HUES48 (cell line): Measurements from ENCODE around the gene GRIFIN.

Experiments used
- H3K27ac ChIP-seq: one replicate; pipeline ENCODE4 v1.7.0; 2013; ENCODE audit warnings: low read depth, low read length, inconsistent platforms
- H3K27me3 ChIP-seq: 2 replicates; pipeline ENCODE4 v1.6.1; 2013; ENCODE audit warnings: mild to moderate bottlenecking, low read length; ENCODE audit not compliant: control insufficient read depth, insufficient read depth
- H3K36me3 ChIP-seq: 2 replicates; pipeline ENCODE4 v1.6.1; 2013; ENCODE audit warnings: low read length; ENCODE audit not compliant: control insufficient read depth, insufficient read depth
- H3K4me1 ChIP-seq: 2 replicates; pipeline ENCODE4 v1.6.1; 2013; ENCODE audit warnings: mild to moderate bottlenecking, low read length; ENCODE audit not compliant: control insufficient read depth, insufficient read depth
- H3K4me3 ChIP-seq: 2 replicates; pipeline ENCODE4 v1.5.1; 2013; ENCODE audit warnings: mild to moderate bottlenecking, low read depth, low read length
- H3K9ac ChIP-seq: 2 replicates; pipeline ENCODE4 v1.6.1; 2013; ENCODE audit warnings: mild to moderate bottlenecking, low read depth, low read length, moderate library complexity
- H3K9me3 ChIP-seq: 2 replicates; pipeline ENCODE4 v1.6.1; 2013; ENCODE audit warnings: low read length; ENCODE audit not compliant: control insufficient read depth, insufficient read depth

The GRIFIN gene

DNA sequence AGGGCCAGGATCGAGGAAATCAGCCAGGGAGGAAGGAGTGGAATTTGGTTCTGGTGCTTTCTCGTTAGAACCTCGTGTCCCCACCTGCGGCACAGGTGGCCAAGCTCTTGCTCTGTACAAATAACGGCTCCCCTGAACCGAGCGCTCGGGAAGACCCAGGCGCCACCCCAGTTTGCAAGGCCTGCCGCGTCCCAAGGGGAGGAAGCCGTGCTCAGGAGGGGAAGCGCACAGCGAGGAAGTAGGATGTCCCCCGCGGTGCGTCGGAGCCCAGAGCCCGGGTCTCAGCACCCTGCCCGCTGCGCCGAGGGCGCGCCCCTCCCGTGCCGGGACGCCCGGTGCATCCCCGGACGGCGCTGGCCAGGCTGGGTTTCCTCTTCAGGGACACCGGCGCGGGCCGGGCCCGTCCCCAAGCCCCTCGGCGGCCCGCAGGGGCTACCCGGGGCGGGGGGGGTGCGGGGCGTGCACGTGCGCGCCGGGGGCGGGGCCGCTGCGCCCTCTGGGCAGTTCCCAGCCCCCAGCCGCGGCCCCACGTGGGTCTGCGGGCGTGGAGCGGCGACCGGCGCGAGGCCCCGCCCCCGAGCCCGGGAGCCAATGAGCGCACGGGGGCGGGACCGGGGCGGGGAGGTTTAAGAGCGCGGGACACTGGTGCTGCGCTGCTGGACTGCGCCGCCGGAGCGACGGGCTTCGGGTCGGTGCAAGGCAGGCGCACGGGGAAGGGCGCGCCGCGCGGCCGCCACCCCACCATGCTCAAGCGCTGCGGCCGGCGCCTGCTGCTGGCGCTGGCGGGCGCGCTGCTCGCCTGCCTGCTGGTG lies 43.1 kb upstream of the GRIFIN start, which contains the start of gene LFNG:
TSS of gene LFNG (plus strand) at position 656 of the 812 bp plus-strand sequence. CDS start at position 744, 88 bp downstream.
- H3K27me3 ChIP-seq: peaks cover 38% of the 10 kb centered on the region
- no peaks in the 10 kb centered on the region for H3K9me3 ChIP-seq
- peak within 1 kb of the TSS; percentile 69 for H3K4me3 ChIP-seq
- H3K4me1 ChIP-seq: peaks cover 53% of the 10 kb centered on the region
- H3K9ac ChIP-seq: no peak within 1 kb of the TSS
- H3K27ac ChIP-seq: peak within 1 kb of the TSS; percentile 55
- H3K36me3 ChIP-seq: no peaks in the 10 kb centered on the region

DNA sequence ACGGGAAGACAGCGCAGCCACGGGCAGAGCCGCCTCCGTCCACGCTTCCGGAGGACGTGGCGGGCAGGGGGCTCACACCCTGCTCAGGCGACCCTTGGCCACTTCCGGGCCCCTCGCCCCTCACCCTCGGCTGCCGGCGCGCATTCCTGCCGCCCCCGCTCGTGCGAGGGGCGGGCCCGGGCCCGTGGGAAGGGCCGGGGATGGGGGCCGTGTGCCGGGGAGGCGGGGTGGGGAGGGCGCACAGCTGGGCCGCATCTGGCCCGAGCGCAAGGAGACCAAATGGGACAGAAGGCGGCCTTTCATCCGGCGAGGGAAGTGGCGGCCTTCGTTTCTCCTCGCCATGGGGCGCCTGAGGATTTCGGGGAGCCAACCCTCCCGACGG lies 42.5 kb upstream of the GRIFIN start:
- Histone ChIP-seq H3K27me3 (peaks cover 38% of the 10 kb centered on the region), H3K4me3 (peak overlapping the region; percentile 69), H3K36me3 (no peaks in the 10 kb centered on the region), H3K9me3 (no peaks in the 10 kb centered on the region), H3K9ac (no peak overlapping the region), H3K27ac (peak overlapping the region; percentile 55), H3K4me1 (peaks cover 47% of the 10 kb centered on the region)

DNA sequence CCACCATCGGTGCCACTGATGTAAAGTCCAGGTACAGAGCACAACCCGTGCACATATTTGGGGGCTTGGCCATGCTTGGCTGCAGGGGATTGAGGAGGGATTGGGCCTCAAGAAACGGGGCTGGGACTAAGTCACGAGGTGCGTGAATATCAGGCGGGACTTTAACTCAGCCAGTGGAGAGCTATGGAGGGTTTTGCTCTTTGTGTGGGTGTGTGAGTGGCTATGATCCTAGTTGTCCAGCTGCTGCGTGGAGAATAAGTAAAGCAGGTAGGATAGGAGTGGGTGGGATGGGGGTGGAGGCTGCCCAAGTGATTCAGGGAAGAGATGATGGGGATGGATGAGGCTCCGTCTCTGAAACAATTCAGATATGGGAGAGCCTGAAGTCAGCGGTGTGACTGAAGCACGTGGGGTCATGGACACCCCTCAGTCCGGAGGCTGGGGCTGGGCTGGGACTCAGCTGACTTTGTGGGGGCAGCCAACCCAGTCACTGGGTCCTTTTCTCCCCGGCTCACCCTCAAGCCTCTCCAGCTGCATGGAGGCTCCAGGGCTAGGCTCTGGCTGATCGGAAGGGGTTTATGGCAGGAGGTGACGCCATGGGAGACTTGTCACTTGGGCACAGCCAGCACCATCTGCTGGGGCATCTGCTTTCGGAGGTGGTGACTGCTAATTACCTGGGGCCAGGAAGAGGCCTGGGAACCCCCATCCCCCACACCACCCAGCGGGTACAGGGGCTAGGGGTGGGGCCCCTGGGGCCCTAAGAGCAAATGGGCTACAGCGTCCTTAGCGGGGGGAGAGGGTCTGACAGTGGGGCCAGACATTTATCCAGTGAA lies 41.7 kb upstream of the GRIFIN start:
- no peaks in the 10 kb centered on the region for H3K36me3 ChIP-seq
- H3K9me3 ChIP-seq: no peaks in the 10 kb centered on the region
- no peak overlapping the region for H3K9ac ChIP-seq
- H3K27ac ChIP-seq: peak overlapping the region; percentile 55
- H3K4me1 ChIP-seq: peaks cover 38% of the 10 kb centered on the region
- peaks cover 38% of the 10 kb centered on the region for H3K27me3 ChIP-seq
- peak overlapping the region; percentile 69 for H3K4me3 ChIP-seq

DNA sequence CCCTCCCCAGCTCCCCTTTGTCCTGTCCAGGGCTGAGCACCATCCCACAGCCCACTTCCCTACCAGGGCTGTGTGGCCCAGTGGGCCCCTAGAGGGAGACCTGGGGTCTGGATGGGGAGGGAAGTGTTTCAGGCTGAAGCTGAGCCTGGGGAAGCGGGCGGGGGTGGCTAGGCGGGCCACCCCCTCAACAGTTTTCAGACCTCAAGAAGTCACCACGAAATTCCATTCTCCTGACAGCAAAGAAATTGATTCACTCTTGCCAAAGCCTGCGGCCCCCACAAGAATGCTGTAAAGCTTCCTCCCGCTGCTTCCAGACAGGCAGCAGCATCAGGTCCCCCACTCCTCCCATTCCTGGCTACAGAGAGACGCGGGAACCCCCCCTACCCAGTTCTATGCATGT lies 40.8 kb upstream of the GRIFIN start:
- Histone ChIP-seq H3K9me3 (no peaks in the 10 kb centered on the region), H3K4me3 (no peak overlapping the region), H3K27ac (peak overlapping the region; percentile 62), H3K9ac (no peak overlapping the region), H3K27me3 (peaks cover 37% of the 10 kb centered on the region), H3K4me1 (peaks cover 31% of the 10 kb centered on the region), H3K36me3 (no peaks in the 10 kb centered on the region)

DNA sequence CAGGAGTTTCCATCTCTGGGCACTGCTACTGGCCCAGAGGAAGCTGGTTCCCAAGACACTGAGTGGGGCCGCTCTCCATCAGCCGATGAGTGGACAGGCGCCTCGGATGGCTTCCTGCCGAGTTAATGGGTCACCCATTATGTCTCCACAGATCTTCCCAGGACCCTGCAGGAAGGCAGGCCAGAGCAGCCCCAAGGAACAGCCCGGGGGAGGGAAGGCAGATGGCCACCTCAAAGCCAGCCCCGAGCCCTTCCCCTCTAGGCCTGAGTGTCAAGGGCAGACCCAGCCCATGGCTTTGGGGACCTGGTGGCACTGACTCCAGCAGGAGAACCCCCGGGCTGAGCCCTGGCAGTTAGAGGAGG lies 40.0 kb upstream of the GRIFIN start:
- Histone ChIP-seq H3K4me1 (peaks cover 26% of the 10 kb centered on the region), H3K36me3 (no peaks in the 10 kb centered on the region), H3K9ac (no peak overlapping the region), H3K27ac (no peak overlapping the region), H3K9me3 (no peaks in the 10 kb centered on the region), H3K4me3 (no peak overlapping the region), H3K27me3 (peaks cover 31% of the 10 kb centered on the region)

DNA sequence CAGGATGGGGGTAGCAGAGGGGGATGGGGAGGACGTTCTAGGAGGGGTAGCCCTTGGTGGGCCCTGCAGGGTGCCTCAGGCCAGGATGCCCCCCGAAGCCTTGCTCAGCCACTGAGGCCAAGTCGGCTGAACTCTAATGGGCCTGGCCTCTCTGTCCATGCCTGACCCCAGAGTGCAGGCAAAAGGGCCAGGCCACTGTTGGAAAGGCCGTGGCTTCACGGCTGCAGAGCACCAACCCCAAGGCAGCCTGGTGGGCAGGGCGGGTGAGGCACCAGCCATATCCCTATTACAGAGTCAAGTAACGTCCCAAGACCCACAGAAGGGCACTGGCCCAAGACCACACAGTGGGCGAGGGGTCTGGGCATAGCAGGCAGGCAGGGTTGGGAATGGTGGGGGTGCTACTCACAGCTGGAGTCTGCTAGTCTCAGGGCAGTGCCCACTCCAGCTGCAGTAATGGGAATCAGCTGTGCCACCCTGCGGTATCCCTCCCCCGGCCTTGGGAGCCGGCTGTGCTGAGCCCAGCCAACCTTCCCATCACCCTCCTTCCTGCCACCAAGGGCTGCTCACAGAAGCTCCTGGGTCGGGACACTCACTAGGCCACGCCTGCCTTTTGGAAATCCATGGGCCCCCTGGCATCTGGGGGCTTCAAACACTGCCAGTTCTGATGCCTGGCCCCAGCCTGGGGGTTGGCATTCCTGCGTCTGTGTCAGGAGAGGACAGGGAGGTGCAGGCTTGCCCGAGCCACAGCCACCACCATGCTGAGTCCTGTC lies 39.4 kb upstream of the GRIFIN start:
- Histone ChIP-seq H3K36me3 (no peaks in the 10 kb centered on the region), H3K27me3 (peaks cover 29% of the 10 kb centered on the region), H3K9me3 (no peaks in the 10 kb centered on the region), H3K9ac (no peak overlapping the region), H3K27ac (no peak overlapping the region), H3K4me3 (no peak overlapping the region), H3K4me1 (peaks cover 24% of the 10 kb centered on the region)

DNA sequence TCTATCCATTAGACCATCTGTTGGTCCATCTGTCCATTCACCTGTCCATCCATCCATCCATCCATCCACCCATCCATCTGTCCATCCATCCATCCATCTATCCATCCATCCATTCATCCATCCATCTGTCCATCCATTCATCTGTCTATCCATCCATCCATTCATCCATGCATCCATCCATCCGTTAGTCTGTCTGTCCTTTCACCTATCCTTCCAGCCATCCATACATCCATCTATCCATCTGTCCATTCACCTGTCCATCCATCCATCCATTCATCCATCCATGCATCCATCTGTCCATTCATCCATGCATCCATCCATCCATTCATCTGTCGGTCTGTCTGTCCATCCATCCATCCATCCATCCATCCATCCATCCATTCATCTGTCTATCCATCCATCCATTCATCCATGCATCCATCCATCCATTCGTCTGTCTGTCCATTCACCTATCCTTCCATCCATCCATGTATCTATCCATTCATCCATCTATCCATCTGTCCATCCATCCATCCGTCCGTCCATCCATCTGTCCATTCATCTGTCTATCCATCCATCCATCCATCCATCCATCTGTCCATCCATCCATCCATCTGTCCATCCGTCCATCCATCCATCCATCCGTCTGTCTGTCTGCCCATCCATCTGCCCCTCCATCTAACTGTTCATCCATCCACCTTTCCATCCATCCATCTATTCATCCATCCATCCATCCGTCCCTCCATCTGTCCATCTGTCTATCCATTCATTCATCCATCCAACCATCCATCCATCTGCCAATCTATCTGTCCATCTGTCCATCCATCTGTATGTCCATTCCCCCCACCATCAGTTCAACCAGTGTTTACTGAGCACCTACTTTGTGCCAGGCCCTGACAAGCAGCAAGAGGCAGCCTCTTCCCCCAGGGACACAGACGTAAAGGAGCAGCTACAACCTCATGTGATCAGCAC lies 38.5 kb upstream of the GRIFIN start:
- Histone ChIP-seq H3K4me3 (no peak overlapping the region), H3K27me3 (peaks cover 24% of the 10 kb centered on the region), H3K4me1 (peaks cover 21% of the 10 kb centered on the region), H3K9me3 (no peaks in the 10 kb centered on the region), H3K27ac (no peak overlapping the region), H3K36me3 (no peaks in the 10 kb centered on the region), H3K9ac (no peak overlapping the region)

DNA sequence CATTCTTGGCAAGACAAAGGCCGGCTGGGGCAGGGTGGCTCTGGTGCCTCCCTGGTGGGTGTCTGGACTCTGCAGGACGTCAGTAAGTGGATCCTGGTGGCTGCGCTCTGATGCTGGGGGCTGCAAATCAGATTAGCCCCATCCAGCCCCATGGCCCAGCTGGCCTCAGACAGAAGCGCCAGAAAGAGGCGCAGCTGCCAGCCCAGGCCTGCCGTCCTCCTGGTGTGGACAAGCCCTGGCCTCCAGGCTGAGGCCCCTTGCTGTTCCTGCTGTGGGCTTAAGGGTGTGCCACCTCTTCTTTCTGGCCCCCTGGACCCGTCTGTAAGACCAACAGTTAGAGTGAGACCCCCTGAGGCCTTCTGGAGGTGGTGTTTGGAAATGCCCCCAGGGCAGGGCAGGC lies 37.5 kb upstream of the GRIFIN start:
- H3K4me1 ChIP-seq: peaks cover 21% of the 10 kb centered on the region
- no peaks in the 10 kb centered on the region for H3K9me3 ChIP-seq
- H3K27ac ChIP-seq: no peak overlapping the region
- no peaks in the 10 kb centered on the region for H3K36me3 ChIP-seq
- peaks cover 20% of the 10 kb centered on the region for H3K27me3 ChIP-seq
- H3K4me3 ChIP-seq: no peak overlapping the region
- no peak overlapping the region for H3K9ac ChIP-seq

DNA sequence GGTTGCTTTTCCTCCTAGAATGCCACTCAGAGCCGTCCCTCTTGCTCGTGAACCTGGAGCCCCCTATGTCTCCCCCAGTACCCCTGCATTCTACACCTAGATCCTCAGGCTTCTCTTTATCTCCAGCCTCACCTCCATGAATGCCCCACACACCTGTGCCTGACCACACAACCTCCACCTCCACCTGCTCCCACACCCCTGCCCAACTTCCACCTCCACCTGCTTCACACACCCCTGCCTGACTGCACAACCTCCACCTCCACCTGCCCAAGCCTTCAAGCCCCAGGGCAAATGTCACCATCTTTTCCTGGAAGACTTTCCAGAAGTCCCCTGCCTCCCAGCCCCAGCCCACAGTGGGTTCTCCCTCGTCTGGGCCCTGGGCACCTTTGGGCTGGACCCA lies 36.5 kb upstream of the GRIFIN start:
- Histone ChIP-seq H3K9ac (no peak overlapping the region), H3K36me3 (no peaks in the 10 kb centered on the region), H3K4me1 (peaks cover 12% of the 10 kb centered on the region), H3K9me3 (no peaks in the 10 kb centered on the region), H3K4me3 (no peak overlapping the region), H3K27me3 (peaks cover 10% of the 10 kb centered on the region), H3K27ac (no peak overlapping the region)

DNA sequence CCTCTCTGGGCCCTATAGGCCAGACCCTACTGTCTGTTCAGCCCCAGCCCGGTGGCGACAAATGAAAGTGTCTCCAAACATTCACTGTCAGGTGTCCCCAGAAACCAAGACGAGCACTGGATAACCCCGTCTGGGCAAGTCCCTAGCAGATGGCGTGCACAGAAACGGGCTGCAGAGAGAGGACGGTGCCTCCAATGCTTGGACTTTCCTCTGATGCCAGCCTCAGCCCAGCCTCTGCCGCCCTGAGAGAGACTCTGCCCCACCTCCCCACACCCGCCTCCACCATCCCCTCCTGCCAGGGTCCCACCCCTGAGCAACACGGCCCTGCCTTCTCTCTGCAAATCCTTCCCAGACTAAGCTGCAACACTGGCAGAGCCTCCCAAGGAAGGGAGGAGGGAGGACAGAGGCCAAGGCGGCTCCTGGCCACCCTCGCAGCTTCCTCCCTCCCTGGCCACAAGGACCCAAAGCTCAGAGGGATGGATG lies 36.0 kb upstream of the GRIFIN start:
- no peaks in the 10 kb centered on the region for H3K36me3 ChIP-seq
- H3K27me3 ChIP-seq: peaks cover 5% of the 10 kb centered on the region; the same call in 1 of the 2 replicates
- no peak overlapping the region for H3K4me3 ChIP-seq
- H3K4me1 ChIP-seq: peaks cover 7% of the 10 kb centered on the region
- H3K9ac ChIP-seq: no peak overlapping the region
- H3K27ac ChIP-seq: no peak overlapping the region
- no peaks in the 10 kb centered on the region for H3K9me3 ChIP-seq
